ENCODE results near the gene TSEN2. TPM values are rescaled to one million over a fixed set of nuclear protein-coding genes. Genes with fewer than 3 reads are reported as not detected.

TSEN2 gene
- total RNA-seq, 3 donors from 2014 or later, result 20.0 to 32.8 (median 26.5) TPM

DNA sequence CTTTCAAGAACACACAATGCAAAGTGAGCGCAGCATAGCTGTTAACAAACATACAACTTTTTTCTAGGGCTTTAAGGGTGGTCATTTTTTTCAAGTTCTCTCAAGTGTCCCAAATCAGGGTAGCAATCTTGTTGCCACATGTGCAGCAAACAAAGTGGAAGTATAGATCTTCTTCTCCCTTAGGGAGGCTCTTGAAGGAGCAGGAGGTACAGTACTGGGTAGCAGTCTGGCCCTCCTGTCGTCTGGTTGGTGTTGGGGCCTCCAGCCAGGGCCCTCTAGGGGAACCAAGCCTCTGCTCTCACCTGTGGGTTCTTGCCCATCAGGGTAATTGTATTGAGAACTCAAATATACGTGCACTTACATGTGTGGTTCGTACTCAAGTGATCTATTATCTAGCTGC is 98.5 kb downstream of the TSEN2 start:
- Histone ChIP-seq H3K36me3 (peaks cover 40% of the 10 kb centered on the region), H3K9me3 (no peaks in the 10 kb centered on the region), H3K4me1 (no peaks in the 10 kb centered on the region), H3K27me3 (no peaks in the 10 kb centered on the region), H3K27ac (no peak overlapping the region), H3K4me3 (no peak overlapping the region)
- TF ChIP-seq POLR2A (IDR thresholded peaks at IDR 0.05) (no peak), POLR2AphosphoS5 (IDR thresholded peaks at IDR 0.05) (no peak)
- TF ChIP-seq, protein P1, sequence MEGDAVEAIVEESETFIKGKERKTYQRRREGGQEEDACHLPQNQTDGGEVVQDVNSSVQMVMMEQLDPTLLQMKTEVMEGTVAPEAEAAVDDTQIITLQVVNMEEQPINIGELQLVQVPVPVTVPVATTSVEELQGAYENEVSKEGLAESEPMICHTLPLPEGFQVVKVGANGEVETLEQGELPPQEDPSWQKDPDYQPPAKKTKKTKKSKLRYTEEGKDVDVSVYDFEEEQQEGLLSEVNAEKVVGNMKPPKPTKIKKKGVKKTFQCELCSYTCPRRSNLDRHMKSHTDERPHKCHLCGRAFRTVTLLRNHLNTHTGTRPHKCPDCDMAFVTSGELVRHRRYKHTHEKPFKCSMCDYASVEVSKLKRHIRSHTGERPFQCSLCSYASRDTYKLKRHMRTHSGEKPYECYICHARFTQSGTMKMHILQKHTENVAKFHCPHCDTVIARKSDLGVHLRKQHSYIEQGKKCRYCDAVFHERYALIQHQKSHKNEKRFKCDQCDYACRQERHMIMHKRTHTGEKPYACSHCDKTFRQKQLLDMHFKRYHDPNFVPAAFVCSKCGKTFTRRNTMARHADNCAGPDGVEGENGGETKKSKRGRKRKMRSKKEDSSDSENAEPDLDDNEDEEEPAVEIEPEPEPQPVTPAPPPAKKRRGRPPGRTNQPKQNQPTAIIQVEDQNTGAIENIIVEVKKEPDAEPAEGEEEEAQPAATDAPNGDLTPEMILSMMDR (IDR thresholded peaks at IDR 0.05), result no peak
- intact Hi-C loops (cut with DNase I; ENCODE audit: low total_unique reads), result loop anchor here (10.0 kb wide), 1 partner anchor 738 kb away; the partner anchor contains the start of gene TAMM41
- no peak for DNase-seq (ENCODE audit: low spot score in 2 of 2)

Other genes starting within 250 kb of the TSEN2 start
- gene PPARG, start 195.4 kb upstream of the TSEN2 start, total RNA-seq, result 100 to 1,000 TPM in 1 of 3 donors, 10 to 100 TPM in 2; 44.2 to 359 (median 96.0) TPM
- 1 to 10 TPM in 2 of 3 donors, not detected in 1; 1.0 to 3.6 TPM for gene MKRN2OS, start 61.0 kb downstream of the TSEN2 start, total RNA-seq
- 10 to 100 TPM; 34.7 to 37.3 (median 36.1) TPM for gene MKRN2, start 72.6 kb downstream of the TSEN2 start, total RNA-seq
- gene RAF1, start 179.6 kb downstream of the TSEN2 start, total RNA-seq, result 100 to 1,000 TPM in 2 of 3 donors, 10 to 100 TPM in 1; 87.4 to 118 (median 110) TPM

Measured in breast epithelium (tissue), 4 donors.